PFSK-1 (cell line): ENCODE measurements around the gene CTNNAL1.

Experiments
- FOXP2 ChIP-seq: optimal IDR thresholded peaks from 2 replicates; pipeline ENCODE3; 2011; ENCODE audit warnings: borderline replicate concordance, control low read depth, inconsistent platforms; ENCODE audit not compliant: insufficient read depth; ENCODE audit errors: extremely low read length, extremely low read depth
- POLR2AphosphoS5 ChIP-seq: IDR thresholded peaks from 2 replicates; pipeline ENCODE4 v1.6.1; 2012; ENCODE audit warnings: low read depth, mild to moderate bottlenecking, control low read depth, low read length, moderate library complexity
- SIN3A ChIP-seq: IDR thresholded peaks from 2 replicates; pipeline ENCODE4 v1.6.1; 2012; ENCODE audit warnings: mild to moderate bottlenecking, low read length, moderate library complexity, borderline replicate concordance; ENCODE audit not compliant: insufficient read depth
- TAF1 ChIP-seq: IDR thresholded peaks from 2 replicates; pipeline ENCODE4 v1.6.1; 2012; ENCODE audit warnings: low read length, control low read depth, borderline replicate concordance; ENCODE audit not compliant: insufficient read depth
- TF ChIP-seq, protein P1 (sequence below), 2 experiments: IDR thresholded peaks; 2 replicates each; pipeline versions ENCODE4 v1.6.1 to v1.8.0; 2011 to 2012; ENCODE audit warnings: low read depth in 2 of 2, low read length in 2 of 2, control low read depth in 1 of 2, inconsistent platforms in 1 of 2, mild to moderate bottlenecking in 1 of 2, moderate library complexity in 1 of 2; ENCODE audit not compliant: insufficient read depth in 1 of 2

Gene CTNNAL1

DNA sequence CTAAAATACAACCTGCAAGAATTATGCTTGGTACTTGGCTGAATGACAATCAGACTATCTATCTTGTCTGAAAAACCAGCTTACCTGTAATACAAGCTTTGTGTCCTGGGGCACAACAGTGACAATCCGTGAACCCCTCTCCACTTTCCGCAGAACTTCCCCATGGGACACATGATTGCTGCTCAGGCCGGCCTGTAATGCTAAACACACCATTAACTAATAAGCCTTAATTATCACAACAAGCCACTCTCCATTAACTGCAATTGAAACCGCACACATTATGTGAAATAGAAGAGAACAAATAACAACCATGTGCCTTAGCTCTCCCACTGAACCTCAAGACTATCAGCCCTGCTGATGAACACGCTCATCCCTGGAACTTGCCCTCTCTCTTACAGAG, 113.1 kb downstream of the CTNNAL1 start:
- no peak for TF ChIP-seq TAF1
- no peak for TF ChIP-seq POLR2AphosphoS5

DNA sequence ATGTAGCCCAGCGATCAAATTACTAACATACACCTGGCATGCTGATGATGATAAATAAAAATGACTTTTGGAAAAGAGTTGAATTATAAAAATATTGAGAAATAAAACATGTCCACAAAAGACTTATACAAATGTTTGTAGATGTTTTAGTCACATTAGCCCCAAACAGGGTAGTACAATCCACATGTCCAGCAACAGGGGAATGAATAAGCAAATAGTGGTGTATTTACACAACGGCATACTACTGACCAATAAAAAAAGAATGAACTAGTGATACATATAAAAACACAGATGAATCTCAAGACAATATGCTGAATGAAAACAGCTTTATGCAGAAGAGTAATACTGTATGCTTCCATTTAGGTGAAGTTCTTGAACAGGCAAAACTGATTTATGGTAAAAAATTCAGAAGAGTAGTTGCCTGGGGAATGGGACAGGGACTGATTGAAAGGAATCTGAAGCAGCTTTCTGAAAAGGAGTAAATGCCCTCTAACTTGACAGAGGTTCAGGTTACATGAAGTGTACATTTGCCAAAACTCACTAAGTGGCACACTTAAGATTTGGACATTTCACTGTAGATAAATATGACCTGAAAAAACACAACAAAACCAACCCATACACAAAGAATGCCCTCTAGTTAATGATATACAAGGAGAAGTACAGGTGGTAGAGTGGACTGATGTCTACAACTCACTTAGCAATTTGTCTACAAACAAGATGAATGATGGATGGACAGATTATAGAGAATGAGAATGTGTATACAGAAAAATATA, 115.8 kb downstream of the CTNNAL1 start:
- TF ChIP-seq SIN3A (no peak), FOXP2 (no peak), TAF1 (no peak), POLR2AphosphoS5 (no peak)
- TF ChIP-seq, protein P1, sequence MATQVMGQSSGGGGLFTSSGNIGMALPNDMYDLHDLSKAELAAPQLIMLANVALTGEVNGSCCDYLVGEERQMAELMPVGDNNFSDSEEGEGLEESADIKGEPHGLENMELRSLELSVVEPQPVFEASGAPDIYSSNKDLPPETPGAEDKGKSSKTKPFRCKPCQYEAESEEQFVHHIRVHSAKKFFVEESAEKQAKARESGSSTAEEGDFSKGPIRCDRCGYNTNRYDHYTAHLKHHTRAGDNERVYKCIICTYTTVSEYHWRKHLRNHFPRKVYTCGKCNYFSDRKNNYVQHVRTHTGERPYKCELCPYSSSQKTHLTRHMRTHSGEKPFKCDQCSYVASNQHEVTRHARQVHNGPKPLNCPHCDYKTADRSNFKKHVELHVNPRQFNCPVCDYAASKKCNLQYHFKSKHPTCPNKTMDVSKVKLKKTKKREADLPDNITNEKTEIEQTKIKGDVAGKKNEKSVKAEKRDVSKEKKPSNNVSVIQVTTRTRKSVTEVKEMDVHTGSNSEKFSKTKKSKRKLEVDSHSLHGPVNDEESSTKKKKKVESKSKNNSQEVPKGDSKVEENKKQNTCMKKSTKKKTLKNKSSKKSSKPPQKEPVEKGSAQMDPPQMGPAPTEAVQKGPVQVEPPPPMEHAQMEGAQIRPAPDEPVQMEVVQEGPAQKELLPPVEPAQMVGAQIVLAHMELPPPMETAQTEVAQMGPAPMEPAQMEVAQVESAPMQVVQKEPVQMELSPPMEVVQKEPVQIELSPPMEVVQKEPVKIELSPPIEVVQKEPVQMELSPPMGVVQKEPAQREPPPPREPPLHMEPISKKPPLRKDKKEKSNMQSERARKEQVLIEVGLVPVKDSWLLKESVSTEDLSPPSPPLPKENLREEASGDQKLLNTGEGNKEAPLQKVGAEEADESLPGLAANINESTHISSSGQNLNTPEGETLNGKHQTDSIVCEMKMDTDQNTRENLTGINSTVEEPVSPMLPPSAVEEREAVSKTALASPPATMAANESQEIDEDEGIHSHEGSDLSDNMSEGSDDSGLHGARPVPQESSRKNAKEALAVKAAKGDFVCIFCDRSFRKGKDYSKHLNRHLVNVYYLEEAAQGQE (IDR thresholded peaks at IDR 0.05; ENCODE audit: insufficient read depth in 1 of 2, low read depth in 2 of 2, low read length in 2 of 2) = no peak

DNA sequence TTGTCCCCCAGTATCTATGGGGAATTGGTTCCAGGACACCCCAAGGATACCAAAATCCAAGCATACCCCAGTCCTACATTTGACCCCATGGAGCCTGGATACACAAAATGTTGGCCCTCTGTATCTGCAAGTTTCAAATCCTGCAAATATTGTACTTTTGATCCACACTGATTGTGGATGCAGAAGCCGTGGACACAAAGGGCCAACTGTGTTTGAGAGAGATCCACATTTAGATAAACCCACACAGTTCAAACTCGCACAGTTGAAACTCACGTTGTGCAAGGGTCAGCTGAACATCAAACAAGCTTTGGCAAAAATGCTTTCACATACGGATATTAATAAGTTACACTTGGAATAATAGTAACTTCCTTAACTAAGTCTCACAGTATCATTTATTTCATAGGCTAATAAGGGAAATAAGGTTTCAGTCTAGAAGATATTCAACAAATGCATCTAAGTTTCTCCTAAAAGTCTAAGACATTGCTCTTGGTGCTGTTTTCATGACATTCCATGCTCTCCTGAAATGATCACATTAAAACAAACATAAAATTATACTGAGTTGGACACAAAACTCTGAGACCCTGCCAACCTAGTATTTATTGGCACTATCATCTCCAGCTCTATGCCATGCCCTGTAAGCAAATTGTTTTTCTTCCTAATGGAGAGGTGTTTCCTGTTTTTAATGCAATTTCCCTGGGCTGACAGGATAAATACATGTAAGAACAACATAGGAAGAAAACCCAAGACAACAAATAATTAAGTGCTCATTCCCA, 118.9 kb downstream of the CTNNAL1 start:
- TF ChIP-seq SIN3A (no peak), POLR2AphosphoS5 (no peak), TAF1 (no peak)
- TF ChIP-seq, protein P1 (IDR thresholded peaks at IDR 0.05; ENCODE audit: insufficient read depth in 1 of 2, low read depth in 2 of 2, low read length in 2 of 2) = no peak
